Measurements from ENCODE around the gene LDLR. TPM values are rescaled to one million over a fixed set of nuclear protein-coding genes. Genes with fewer than 3 reads are reported as not detected.
"Not testable (repeated sequence)": the region's sequence is repeated elsewhere in the genome, so short reads cannot be mapped to it uniquely, and the experiment has no call there.

Gene LDLR
- total RNA-seq, 1 donor from 2014 or later: 45.9 TPM

GRCh38 chr19:11115042-11115441, 25.8 kb downstream of the LDLR start:
- Histone ChIP-seq H3K9ac (ENCODE audit: low read depth in 1 of 3, low read length in 3 of 3) (no peak overlapping the region), H3K27me3 (ENCODE audit: control insufficient read depth in 3 of 3, insufficient read depth in 3 of 3, low read length in 3 of 3) (no peaks in the 10 kb centered on the region), H3K4me3 (ENCODE audit: low read length in 3 of 3) (no peak overlapping the region), H3K4me1 (ENCODE audit: control insufficient read depth in 3 of 3, insufficient read depth in 3 of 3, low read length in 3 of 3) (no peaks in the 10 kb centered on the region), H3K36me3 (ENCODE audit: control insufficient read depth in 3 of 3, insufficient read depth in 3 of 3, low read length in 3 of 3) (peaks cover 10 to 13% (median 13%) of the 10 kb centered on the region in 3 donors), H3K9me3 (ENCODE audit: control insufficient read depth in 3 of 3, low read length in 3 of 3) (no peaks in the 10 kb centered on the region), H3K27ac (ENCODE audit: low read depth, low read length) (no peak overlapping the region)

- Histone ChIP-seq H3K9me3 (ENCODE audit: control insufficient read depth in 3 of 3, low read length in 3 of 3) (no peaks in the 10 kb centered on the region), H3K4me1 (ENCODE audit: control insufficient read depth in 3 of 3, insufficient read depth in 3 of 3, low read length in 3 of 3) (no peaks in the 10 kb centered on the region), H3K27me3 (ENCODE audit: control insufficient read depth in 3 of 3, insufficient read depth in 3 of 3, low read length in 3 of 3) (no peaks in the 10 kb centered on the region), H3K27ac (ENCODE audit: low read depth, low read length) (no peak overlapping the region), H3K9ac (ENCODE audit: low read depth in 1 of 3, low read length in 3 of 3) (no peak overlapping the region), H3K36me3 (ENCODE audit: control insufficient read depth in 3 of 3, insufficient read depth in 3 of 3, low read length in 3 of 3) (peaks cover 10 to 17% (median 10%) of the 10 kb centered on the region in 3 donors), H3K4me3 (ENCODE audit: low read length in 3 of 3) (no peak overlapping the region)
These were observed 26.7 kb downstream of the LDLR start for GRCh38 chr19:11115895-11116446.

- no peaks in the 10 kb centered on the region for H3K9me3 ChIP-seq (ENCODE audit: control insufficient read depth in 3 of 3, low read length in 3 of 3)
- no peaks in the 10 kb centered on the region for H3K27me3 ChIP-seq (ENCODE audit: control insufficient read depth in 3 of 3, insufficient read depth in 3 of 3, low read length in 3 of 3)
- no peak overlapping the region for H3K9ac ChIP-seq (ENCODE audit: low read depth in 1 of 3, low read length in 3 of 3)
- peaks cover 10 to 17% (median 10%) of the 10 kb centered on the region in 3 donors for H3K36me3 ChIP-seq (ENCODE audit: control insufficient read depth in 3 of 3, insufficient read depth in 3 of 3, low read length in 3 of 3)
- H3K27ac ChIP-seq (ENCODE audit: low read depth, low read length): no peak overlapping the region
- no peaks in the 10 kb centered on the region for H3K4me1 ChIP-seq (ENCODE audit: control insufficient read depth in 3 of 3, insufficient read depth in 3 of 3, low read length in 3 of 3)
- H3K4me3 ChIP-seq (ENCODE audit: low read length in 3 of 3): no peak overlapping the region
These were observed 27.2 kb downstream of the LDLR start for GRCh38 chr19:11116507-11116906.

GRCh38 chr19:11121963-11122362, 32.7 kb downstream of the LDLR start:
- not testable (repeated sequence) for H3K27me3 ChIP-seq (ENCODE audit: control insufficient read depth in 3 of 3, insufficient read depth in 3 of 3, low read length in 3 of 3); H3K9ac ChIP-seq (ENCODE audit: low read depth in 1 of 3, low read length in 3 of 3); H3K9me3 ChIP-seq (ENCODE audit: control insufficient read depth in 3 of 3, low read length in 3 of 3); H3K4me3 ChIP-seq (ENCODE audit: low read length in 3 of 3); H3K4me1 ChIP-seq (ENCODE audit: control insufficient read depth in 3 of 3, insufficient read depth in 3 of 3, low read length in 3 of 3); H3K27ac ChIP-seq (ENCODE audit: low read depth, low read length); H3K36me3 ChIP-seq (ENCODE audit: control insufficient read depth in 3 of 3, insufficient read depth in 3 of 3, low read length in 3 of 3)

- Histone ChIP-seq H3K9ac (ENCODE audit: low read depth in 1 of 3, low read length in 3 of 3) (no peak overlapping the region), H3K4me3 (ENCODE audit: low read length in 3 of 3) (no peak overlapping the region), H3K27me3 (ENCODE audit: control insufficient read depth in 3 of 3, insufficient read depth in 3 of 3, low read length in 3 of 3) (no peaks in the 10 kb centered on the region), H3K9me3 (ENCODE audit: control insufficient read depth in 3 of 3, low read length in 3 of 3) (no peaks in the 10 kb centered on the region), H3K36me3 (ENCODE audit: control insufficient read depth in 3 of 3, insufficient read depth in 3 of 3, low read length in 3 of 3) (peaks cover 0 to 11% (median 9%) of the 10 kb centered on the region in 3 donors), H3K27ac (ENCODE audit: low read depth, low read length) (no peak overlapping the region), H3K4me1 (ENCODE audit: control insufficient read depth in 3 of 3, insufficient read depth in 3 of 3, low read length in 3 of 3) (peaks cover 0 to 4% (median 2%) of the 10 kb centered on the region in 3 donors)
These were observed 33.9 kb downstream of the LDLR start for GRCh38 chr19:11123114-11123513.

GRCh38 chr19:11124157-11124556, 34.9 kb downstream of the LDLR start:
- not testable (repeated sequence) for H3K9ac ChIP-seq (ENCODE audit: low read depth in 1 of 3, low read length in 3 of 3)
- H3K36me3 ChIP-seq (ENCODE audit: control insufficient read depth in 3 of 3, insufficient read depth in 3 of 3, low read length in 3 of 3): peaks cover 0 to 12% (median 9%) of the 10 kb centered on the region in 3 donors

GRCh38 chr19:11125994-11126685, 36.9 kb downstream of the LDLR start:
- no peak overlapping the region for H3K27ac ChIP-seq (ENCODE audit: low read depth, low read length)
- H3K9ac ChIP-seq (ENCODE audit: low read depth in 1 of 3, low read length in 3 of 3): no peak overlapping the region
- H3K36me3 ChIP-seq (ENCODE audit: control insufficient read depth in 3 of 3, insufficient read depth in 3 of 3, low read length in 3 of 3): peaks cover 0 to 15% (median 9%) of the 10 kb centered on the region in 3 donors

More at GRCh38 chr19:11124157-11124556, 34.9 kb downstream of the LDLR start:
- H3K27ac ChIP-seq (ENCODE audit: low read depth, low read length); H3K4me1 ChIP-seq (ENCODE audit: control insufficient read depth in 3 of 3, insufficient read depth in 3 of 3, low read length in 3 of 3); H3K4me3 ChIP-seq (ENCODE audit: low read length in 3 of 3); H3K9me3 ChIP-seq (ENCODE audit: control insufficient read depth in 3 of 3, low read length in 3 of 3); H3K27me3 ChIP-seq (ENCODE audit: control insufficient read depth in 3 of 3, insufficient read depth in 3 of 3, low read length in 3 of 3): not testable (repeated sequence)

GRCh38 chr19:11127905-11128304, 38.6 kb downstream of the LDLR start:
- Histone ChIP-seq H3K9me3 (ENCODE audit: control insufficient read depth in 3 of 3, low read length in 3 of 3) (no peaks in the 10 kb centered on the region), H3K27me3 (ENCODE audit: control insufficient read depth in 3 of 3, insufficient read depth in 3 of 3, low read length in 3 of 3) (no peaks in the 10 kb centered on the region), H3K27ac (ENCODE audit: low read depth, low read length) (no peak overlapping the region), H3K36me3 (ENCODE audit: control insufficient read depth in 3 of 3, insufficient read depth in 3 of 3, low read length in 3 of 3) (peaks cover 0 to 22% (median 14%) of the 10 kb centered on the region in 3 donors), H3K4me1 (ENCODE audit: control insufficient read depth in 3 of 3, insufficient read depth in 3 of 3, low read length in 3 of 3) (peaks cover 0 to 7% (median 5%) of the 10 kb centered on the region in 3 donors), H3K4me3 (ENCODE audit: low read length in 3 of 3) (no peak overlapping the region), H3K9ac (ENCODE audit: low read depth in 1 of 3, low read length in 3 of 3) (no peak overlapping the region)

More at GRCh38 chr19:11125994-11126685, 36.9 kb downstream of the LDLR start:
- Histone ChIP-seq H3K9me3 (ENCODE audit: control insufficient read depth in 3 of 3, low read length in 3 of 3) (no peaks in the 10 kb centered on the region), H3K4me3 (ENCODE audit: low read length in 3 of 3) (no peak overlapping the region), H3K27me3 (ENCODE audit: control insufficient read depth in 3 of 3, insufficient read depth in 3 of 3, low read length in 3 of 3) (no peaks in the 10 kb centered on the region), H3K4me1 (ENCODE audit: control insufficient read depth in 3 of 3, insufficient read depth in 3 of 3, low read length in 3 of 3) (peaks cover 0 to 7% (median 5%) of the 10 kb centered on the region in 3 donors)

- Histone ChIP-seq H3K27ac (ENCODE audit: low read depth, low read length) (no peak overlapping the region), H3K27me3 (ENCODE audit: control insufficient read depth in 3 of 3, insufficient read depth in 3 of 3, low read length in 3 of 3) (no peaks in the 10 kb centered on the region), H3K4me3 (ENCODE audit: low read length in 3 of 3) (no peak overlapping the region), H3K4me1 (ENCODE audit: control insufficient read depth in 3 of 3, insufficient read depth in 3 of 3, low read length in 3 of 3) (peaks cover 0 to 7% (median 5%) of the 10 kb centered on the region in 3 donors), H3K9me3 (ENCODE audit: control insufficient read depth in 3 of 3, low read length in 3 of 3) (no peaks in the 10 kb centered on the region), H3K36me3 (ENCODE audit: control insufficient read depth in 3 of 3, insufficient read depth in 3 of 3, low read length in 3 of 3) (peaks cover 0 to 17% (median 9%) of the 10 kb centered on the region in 3 donors), H3K9ac (ENCODE audit: low read depth in 1 of 3, low read length in 3 of 3) (no peak overlapping the region)
These were observed 41.7 kb downstream of the LDLR start for GRCh38 chr19:11130824-11131455.

- Histone ChIP-seq H3K4me1 (ENCODE audit: control insufficient read depth in 3 of 3, insufficient read depth in 3 of 3, low read length in 3 of 3) (peaks cover 0 to 5% (median 4%) of the 10 kb centered on the region in 3 donors), H3K27ac (ENCODE audit: low read depth, low read length) (no peak overlapping the region), H3K4me3 (ENCODE audit: low read length in 3 of 3) (no peak overlapping the region), H3K36me3 (ENCODE audit: control insufficient read depth in 3 of 3, insufficient read depth in 3 of 3, low read length in 3 of 3) (peaks cover 0 to 17% (median 9%) of the 10 kb centered on the region in 3 donors), H3K9me3 (ENCODE audit: control insufficient read depth in 3 of 3, low read length in 3 of 3) (no peaks in the 10 kb centered on the region), H3K27me3 (ENCODE audit: control insufficient read depth in 3 of 3, insufficient read depth in 3 of 3, low read length in 3 of 3) (no peaks in the 10 kb centered on the region), H3K9ac (ENCODE audit: low read depth in 1 of 3, low read length in 3 of 3) (no peak overlapping the region)
These were observed 42.2 kb downstream of the LDLR start for GRCh38 chr19:11131471-11131870.

Measured in skeletal muscle tissue (tissue), 4 donors.